ENCODE results near the gene GCA.

DNA sequence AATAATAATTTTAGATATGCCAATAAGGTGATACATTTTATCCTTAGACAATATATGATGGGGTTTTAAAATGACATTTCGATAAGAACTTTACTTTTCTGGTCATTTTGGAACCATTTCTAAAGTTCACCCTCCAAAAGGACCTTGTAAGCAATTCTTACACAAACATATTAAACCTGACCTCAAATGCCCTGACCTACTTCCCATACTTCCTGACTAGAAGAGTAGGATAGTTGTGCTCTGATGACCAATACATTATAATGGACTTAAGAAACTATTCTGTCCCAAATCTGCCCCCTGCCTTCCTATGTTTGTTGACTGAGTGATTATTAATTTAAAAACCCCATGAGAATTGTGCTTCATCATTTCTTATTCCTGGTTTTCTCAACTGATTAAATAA is 24.6 kb downstream of the GCA start:
- TF ChIP-seq, protein P1, sequence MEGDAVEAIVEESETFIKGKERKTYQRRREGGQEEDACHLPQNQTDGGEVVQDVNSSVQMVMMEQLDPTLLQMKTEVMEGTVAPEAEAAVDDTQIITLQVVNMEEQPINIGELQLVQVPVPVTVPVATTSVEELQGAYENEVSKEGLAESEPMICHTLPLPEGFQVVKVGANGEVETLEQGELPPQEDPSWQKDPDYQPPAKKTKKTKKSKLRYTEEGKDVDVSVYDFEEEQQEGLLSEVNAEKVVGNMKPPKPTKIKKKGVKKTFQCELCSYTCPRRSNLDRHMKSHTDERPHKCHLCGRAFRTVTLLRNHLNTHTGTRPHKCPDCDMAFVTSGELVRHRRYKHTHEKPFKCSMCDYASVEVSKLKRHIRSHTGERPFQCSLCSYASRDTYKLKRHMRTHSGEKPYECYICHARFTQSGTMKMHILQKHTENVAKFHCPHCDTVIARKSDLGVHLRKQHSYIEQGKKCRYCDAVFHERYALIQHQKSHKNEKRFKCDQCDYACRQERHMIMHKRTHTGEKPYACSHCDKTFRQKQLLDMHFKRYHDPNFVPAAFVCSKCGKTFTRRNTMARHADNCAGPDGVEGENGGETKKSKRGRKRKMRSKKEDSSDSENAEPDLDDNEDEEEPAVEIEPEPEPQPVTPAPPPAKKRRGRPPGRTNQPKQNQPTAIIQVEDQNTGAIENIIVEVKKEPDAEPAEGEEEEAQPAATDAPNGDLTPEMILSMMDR (IDR thresholded peaks at IDR 0.05; ENCODE audit: low read length): no peak
- no peak for TF ChIP-seq EZH2 (IDR thresholded peaks at IDR 0.05; ENCODE audit: borderline replicate concordance, low read length)
